Myocyte (in vitro differentiated cells): ENCODE measurements around the gene MIGA1. TPM values are rescaled to one million over a fixed set of nuclear protein-coding genes. Genes with fewer than 3 reads are reported as not detected.
"Not testable (repeated sequence)": the region's sequence is repeated elsewhere in the genome, so short reads cannot be mapped to it uniquely, and the experiment has no call there.

Experiments
- DNase-seq: peaks from one replicate; pipeline ENCODE4 v3.0.0-alpha.2; 2012; ENCODE audit warnings: low read depth
- polyA plus RNA-seq: library from polyadenylated mRNA; unstranded; fragments of >200 nt; gene quantifications from one replicate; pipeline ENCODE4 v1.2.1, GENCODE V29; 2012; ENCODE audit warnings: missing spikeins
- total RNA-seq: library from RNA; depleted of rRNA; stranded (reverse); fragments of >200 nt; gene quantifications from 2 replicates; pipeline ENCODE4 v1.2.3, GENCODE V29; 2014

The MIGA1 gene, protein sequence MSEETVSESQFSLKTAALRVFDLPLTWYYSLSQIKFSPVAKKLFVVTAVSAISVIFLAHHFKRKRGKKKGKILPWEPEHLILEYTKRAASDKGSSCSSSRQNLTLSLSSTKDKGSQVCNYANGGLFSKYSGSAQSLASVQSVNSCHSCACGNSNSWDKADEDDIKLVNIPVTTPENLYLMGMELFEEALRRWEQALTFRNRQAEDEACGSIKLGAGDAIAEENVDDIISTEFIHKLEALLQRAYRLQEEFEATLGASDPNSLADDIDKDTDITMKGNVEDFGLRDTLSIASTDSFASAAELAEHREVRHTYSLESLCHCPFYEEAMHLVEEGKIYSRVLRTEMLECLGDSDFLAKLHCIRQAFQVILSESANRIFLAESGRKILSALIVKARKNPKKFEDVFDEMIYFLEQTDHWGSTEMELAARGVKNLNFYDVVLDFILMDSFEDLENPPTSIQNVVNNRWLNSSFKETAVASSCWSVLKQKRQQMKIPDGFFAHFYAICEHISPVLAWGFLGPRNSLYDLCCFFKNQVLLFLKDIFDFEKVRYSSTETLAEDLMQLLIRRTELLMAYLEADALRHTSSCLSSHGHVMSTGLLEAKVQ
- total RNA-seq: 9.6 and 14.4 TPM in 2 replicates
- polyA plus RNA-seq: 5.1 TPM

- peak; percentile 89 for DNase-seq
These were observed at the start of gene MIGA1 for GRCh38 chr1:77779529-77780281. Gene MIGA1, plus strand, starts transcription at chr1:77779649. Its CDS starts 3,604 bp downstream, at chr1:77783253.

DNA sequence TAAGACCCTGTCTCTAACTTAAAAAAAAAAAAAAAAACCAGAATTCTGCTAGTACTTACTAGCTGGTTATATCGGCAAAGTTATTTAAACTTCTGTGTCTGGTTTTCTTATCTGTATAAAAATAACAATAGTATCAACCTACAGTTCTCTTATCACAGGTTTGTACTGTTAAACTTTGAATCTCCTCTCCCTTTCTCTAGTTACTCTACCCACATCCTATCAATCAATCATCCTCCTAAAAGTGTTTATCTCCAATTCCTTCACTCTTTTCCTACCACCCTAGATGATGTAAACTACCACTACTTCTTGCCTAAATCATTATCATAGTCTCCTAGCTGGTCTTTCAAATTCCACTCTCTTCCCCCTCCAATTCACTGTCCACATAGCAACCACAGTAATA is 47.4 kb upstream of the MIGA1 start:
- DNase-seq: no peak

DNA sequence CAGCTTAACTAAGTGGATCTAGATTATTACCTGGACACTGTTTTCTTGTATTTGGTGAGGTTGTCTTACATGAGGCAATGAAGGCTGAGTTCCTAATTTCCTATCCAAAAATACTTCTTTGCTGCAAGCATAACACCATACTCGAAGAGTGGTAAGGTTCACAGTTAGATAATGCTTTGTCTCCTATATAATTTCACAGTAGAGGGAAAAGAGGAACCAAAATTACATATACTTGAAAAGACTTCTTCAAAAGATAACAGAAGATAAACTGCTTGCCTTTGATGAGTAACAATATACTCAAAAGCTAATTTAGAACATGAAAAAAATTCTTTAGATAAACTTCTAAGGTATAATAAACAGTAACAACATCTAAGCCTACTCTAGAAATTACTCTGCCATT is 40.2 kb upstream of the MIGA1 start:
- DNase-seq: no peak

DNA sequence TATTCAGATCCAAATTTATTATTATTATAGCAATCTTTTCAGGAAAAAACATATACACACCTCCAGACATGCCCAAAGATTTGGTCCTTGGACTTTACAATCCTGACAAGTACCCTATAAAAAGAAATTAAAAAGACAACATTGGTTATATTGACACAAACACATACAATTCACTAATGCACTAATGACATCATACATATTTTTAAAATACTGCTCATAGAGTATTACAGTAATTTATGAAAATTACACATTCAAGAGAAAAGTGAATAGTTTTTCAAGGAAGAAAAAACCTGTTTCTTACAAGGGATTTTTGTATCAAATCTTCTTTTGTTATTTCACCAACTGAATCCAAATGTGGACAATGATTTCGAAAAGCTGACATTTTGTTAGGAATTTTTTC is 38.1 kb upstream of the MIGA1 start:
- DNase-seq: no peak

- no peak for DNase-seq
These were observed 37.4 kb upstream of the MIGA1 start for GRCh38 chr1:77742011-77742555.

DNA sequence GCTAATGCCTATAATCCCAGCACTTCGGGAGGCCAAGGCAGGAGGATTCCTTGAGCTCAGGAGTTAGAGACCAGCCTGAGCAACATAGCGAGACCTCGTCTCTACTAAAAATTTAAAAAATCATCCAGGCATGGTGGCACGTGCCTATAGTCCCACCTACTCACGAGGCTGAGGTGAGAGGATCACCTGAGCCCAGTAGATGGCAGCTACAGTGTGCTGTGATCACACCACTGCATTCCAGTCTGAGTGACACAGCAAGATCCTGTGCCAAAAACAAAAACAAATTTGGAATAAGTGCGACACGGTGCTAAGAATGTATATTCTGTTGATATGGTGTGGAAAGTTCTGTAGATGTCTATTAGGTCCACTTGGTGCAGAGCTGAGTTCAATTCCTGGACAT is 34.9 kb upstream of the MIGA1 start:
- DNase-seq: no peak

GRCh38 chr1:77749489-77749888 is 30.0 kb upstream of the MIGA1 start:
- not testable (repeated sequence) for DNase-seq

GRCh38 chr1:77756052-77756754 is 23.2 kb upstream of the MIGA1 start:
- DNase-seq: no peak

DNA sequence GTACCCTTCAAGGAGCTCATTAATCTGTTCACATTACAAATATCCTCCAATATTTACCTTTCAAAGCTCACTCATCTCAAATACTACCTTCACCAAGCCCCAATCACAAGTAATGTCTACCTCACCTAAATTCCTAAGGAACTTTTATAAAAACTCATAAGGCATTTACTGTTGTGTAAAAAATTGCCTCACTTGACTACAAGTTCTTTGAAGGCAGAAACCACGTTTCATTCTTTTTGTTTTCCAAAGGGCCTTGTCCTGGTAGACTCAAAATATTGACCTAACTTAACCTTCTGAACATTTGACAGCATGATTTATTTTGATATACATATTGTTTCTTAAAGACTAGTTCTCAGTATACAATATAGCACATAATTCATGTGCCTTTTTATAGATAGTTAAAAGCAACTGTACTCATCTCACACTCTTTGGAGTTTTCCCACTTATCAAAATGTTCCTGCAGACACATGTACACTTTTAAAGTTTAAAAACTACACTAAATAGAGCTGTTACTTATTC is 22.3 kb upstream of the MIGA1 start:
- no peak for DNase-seq

DNA sequence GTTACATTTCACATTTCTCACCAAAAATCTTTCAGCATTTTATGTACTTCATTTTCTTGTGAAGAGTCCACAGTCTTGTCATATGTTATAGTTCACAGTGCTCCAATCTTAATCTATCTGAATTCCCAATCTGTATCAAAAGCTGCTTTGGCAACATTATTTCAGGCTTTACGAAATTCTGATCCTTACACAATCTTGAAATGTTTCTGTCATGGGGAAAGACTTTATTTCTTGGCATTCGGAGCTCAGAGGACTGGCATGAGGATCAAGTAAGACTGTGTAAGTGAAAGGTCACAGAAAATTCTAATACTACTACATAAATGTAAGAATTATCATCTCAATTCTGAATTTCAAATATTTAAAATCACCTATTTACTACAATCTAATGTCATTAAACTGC is 21.8 kb upstream of the MIGA1 start:
- no peak for DNase-seq

- peak; percentile 87 for DNase-seq
These were observed 20.1 kb upstream of the MIGA1 start, which contains the start of gene USP33 for GRCh38 chr1:77759071-77760028. Gene USP33, minus strand, starts transcription at chr1:77759852. Its CDS starts 18,155 bp downstream, at chr1:77741697.

DNA sequence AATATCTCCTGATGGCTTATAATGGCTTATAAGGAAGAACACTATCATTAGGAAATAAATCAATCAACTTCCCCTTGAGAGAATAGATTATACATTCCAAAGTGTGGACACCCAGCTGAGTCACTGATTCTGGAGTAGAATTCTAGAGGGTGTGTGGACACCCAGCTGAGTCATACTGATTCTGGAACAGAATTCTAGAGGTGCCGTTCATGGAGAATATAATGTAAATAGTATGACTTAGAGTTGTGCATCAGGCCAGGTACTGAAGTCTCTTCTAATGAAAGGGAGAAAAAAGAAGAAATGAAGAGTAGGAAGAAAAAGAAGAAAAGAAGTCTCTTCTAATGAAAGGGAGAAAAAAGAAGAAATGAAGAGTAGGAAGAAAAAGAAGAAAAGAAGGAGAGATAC is 17.4 kb upstream of the MIGA1 start:
- no peak for DNase-seq

DNA sequence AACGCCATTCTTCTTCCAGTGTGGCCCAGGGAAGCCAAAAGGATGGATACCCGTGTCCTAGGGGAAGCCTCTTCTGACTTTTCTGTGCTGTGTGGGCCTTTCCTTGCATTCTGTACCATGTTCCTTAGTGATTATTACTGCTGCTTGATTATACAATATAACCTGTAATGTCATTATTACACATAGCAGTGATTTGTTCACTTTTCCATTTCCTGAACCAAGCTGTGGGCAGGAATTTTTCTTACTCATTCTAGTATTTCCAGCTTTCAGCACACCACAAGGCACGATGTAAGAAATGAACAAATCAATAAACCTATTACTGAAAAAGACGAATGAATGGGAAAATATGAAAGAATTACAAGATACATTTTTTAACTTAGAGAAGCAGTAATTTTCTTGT is 11.4 kb upstream of the MIGA1 start:
- DNase-seq: no peak

DNA sequence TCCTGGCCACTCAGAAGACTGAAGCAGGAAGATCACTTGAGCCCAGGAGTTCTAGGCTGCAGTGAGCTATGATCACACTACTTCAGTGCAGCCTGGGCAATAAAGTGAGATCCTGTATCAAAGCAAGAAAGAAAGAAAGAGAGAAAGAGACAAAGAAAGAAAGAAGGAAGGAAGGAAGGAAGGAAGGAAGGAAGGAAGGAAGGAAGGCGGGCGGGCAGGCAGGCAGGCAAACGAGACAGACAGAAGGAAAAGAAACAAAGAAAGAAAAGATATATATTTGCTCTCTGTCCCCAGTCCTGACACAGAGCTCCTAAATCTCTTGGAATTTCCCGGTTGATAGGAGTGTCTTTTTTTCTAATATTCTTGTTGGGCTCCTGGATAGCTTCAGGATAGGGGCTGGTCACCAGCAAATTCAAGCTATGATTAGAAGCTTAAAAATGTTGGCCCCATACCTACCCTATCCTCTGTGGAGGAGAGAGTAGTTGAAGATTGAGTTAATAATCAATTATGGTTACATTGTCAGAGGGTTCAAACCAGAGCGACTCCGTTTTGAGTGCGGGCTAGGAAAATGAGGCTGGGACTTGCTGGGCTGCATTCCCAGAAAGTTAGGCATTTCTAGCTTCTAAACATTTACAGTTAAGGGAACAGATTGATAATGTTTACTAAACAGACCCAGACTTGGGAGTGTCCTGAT is 3.3 kb upstream of the MIGA1 start:
- no peak for DNase-seq

DNA sequence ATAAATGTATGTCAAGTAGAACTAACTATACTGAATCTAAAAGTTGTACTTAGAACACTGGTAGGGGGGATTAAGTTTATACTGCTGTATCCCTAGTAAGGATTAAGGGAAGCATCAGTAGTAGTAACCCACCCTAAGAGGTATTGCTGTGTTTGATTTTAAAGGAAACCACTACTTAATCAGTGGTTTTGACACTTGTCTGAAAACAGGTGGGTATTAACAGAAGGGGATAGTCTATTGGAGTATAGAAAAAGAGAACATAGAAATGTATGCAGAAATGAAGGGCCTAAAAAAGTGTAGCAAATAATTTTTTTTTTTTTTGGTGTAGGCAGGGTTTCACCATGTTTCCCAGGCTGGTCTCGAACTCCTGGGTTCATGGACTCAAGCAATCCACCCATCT is 2.2 kb downstream of the MIGA1 start:
- DNase-seq: no peak

DNA sequence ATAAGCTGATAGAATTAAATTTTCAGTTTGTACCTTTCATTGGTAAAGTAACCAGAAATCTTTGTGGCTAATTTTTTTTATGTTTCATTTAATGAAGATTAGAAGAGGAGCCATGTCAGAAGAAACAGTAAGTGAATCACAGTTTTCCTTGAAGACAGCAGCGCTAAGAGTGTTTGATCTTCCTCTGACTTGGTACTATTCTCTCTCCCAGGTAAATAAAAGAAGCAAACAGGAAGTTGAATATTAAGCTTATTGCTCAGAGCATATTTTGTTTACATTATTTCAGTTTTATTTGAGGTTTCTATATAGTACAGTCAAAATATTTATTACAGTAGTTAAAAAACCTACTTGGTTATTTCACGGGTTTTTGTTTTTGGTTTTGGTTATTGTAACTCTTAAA is 3.7 kb downstream of the MIGA1 start:
- no peak for DNase-seq

DNA sequence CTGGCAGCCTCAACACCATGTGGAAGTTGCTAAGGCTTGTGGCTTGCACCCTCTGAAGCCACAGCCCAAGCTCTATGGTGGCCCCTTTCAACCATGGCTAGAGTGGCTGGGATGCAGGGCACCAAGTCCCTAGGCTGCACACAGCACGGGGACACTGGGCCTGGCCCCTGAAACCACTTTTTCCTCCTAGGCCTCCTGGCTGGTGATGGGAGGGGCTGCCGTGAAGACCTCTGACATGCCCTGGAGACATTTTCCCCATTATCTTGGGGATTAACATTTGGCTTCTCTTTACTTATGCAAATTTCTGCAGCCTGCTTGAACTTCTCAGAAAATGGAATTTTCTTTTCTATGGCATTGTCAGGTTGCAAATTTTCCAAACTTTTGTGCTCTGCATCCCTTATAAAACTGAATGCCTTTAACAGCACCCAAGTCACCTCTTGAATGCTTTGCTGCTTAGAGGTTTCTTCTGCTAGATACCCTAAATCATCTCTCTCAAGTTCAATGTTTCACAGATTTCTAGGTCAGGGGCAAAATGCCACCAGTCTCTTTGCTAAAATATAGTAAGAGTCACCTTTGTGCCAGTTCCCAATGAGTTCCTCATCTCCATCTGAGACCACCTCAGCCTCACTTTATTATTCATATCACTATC is 6.8 kb downstream of the MIGA1 start:
- DNase-seq: not testable (repeated sequence)

GRCh38 chr1:77794550-77794949 is 15.1 kb downstream of the MIGA1 start:
- DNase-seq: no peak
